SIG-M5 (cell line): Measurements from ENCODE around the gene ZNF341.

Source experiments
- DNase-seq: peaks from one replicate; lab custom pipeline; 2025; lab: John Stamatoyannopoulos, UW

The ZNF341 gene

DNA sequence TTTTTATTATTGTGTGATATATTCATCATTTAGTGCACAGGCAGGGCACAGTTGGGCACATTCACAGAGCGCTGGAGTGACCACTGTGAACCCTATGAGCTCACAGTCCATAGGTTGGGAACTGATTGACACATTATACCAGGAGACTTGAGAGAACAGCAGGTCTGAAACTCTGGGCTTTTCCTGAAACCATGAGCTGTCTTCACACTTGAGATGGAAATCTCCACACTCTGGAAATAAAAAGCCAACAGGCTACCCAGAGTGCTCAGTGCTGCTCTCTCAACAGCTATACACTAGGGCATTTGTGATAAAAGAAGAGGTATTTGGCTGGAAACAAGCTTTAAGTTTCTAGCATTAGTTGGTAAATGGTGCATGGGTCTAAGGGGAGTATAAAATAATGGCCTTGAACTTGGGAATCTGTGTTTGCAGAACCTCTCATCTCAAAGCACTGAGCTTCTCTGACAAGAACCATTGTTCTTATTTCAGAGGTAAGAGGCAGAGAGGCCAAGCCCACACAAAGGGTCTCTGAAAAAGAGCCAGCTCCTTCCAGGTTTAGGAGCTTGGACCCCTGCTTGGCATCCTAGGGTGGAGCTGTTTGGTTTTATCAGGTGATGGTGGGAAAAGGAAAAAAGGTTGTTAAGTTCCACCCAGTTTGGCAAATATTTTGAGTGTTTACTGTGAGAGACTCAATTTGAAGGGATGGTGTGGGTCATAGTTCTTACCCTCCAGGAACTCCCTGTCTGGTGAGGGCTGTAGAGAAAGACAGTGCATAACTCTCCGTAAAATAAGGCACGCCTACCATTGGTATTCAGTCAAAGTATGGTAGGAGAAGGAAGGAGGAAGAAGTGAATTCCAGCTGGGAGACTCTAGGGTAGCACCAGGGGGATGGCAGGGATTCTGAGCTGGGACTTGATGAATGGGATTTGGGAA is 93.8 kb downstream of the ZNF341 start:
- no peak for DNase-seq

DNA sequence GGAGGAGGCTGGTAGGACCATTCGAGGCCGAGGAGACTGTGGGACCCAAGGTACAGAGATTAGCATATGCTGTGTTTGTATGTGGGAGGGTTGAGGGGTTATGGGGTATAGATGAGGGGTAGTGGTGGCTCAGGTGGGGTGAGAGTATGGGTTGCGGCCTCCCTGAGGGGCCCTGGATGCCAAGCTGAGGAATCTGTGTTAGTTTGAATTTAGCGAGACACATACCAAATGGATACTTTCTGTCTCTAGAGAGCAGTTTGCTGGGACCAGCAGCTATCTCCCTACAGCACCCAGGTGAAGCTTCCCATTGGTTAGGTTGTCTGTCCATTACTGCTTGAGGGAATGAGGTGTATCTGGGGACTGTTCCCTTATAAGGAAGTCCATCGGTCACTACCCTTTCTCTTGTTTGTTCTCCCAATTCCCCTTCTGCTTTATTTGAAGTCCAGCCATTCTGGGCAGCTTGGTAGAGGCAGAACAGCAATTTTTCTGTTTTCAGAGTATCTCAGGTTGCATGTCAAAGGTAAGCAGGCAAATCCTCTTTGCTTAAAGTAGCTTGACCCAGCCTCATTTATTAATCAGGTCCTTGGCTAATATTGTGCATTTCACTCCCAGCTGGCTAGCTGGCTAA is 94.6 kb downstream of the ZNF341 start:
- DNase-seq: no peak

DNA sequence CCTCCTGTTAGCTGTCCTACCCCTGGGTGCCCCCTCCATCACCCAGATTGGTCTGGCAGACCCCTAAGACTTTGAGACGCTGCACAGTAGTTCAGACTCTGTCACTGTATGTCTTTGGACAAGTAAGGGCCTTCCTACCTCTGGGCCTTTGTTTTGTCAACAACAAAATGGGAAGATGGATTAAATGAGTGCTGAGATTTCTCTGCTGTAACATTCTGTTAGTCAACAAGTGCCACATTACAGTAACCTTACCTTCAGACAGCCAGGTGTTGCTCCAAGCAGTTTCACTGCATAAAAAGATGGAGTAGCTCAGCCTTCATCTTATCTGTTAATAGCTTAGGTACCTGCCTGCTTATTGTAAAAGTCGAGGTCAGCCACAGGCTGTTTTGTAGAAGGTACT is 95.3 kb downstream of the ZNF341 start:
- DNase-seq: no peak

DNA sequence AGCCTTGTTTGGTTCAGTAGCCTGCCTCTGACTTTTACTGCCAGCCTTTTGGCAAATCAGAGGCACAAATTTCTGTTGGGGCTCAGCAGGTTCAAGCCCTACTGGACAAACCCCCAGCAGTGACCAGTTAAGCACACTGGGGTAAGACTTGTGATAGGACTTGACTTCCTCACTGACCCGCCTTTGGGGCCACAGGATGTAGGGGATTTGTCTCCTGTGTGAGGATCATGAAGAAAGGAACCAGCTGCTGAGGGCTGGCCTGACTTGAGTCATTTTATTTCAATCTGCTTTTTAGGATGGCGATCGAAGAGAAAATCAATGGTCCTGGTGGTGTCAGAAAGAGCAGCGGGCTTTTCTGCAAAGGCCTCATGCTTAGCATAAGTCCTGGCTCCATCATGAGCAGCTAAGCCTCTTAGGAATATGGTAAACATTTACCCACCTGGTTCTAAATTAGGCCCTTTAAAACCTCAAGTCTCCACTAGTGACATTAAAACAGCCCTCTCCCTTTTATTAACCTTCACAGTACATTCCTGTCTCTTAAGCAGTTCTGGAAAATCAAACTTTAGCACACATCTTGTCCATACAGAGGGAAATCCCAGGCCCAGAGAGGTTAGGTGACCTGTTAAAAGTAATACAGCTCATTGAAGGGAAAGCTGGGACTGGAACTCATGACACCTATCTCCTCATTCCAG is 96.0 kb downstream of the ZNF341 start:
- no peak for DNase-seq

DNA sequence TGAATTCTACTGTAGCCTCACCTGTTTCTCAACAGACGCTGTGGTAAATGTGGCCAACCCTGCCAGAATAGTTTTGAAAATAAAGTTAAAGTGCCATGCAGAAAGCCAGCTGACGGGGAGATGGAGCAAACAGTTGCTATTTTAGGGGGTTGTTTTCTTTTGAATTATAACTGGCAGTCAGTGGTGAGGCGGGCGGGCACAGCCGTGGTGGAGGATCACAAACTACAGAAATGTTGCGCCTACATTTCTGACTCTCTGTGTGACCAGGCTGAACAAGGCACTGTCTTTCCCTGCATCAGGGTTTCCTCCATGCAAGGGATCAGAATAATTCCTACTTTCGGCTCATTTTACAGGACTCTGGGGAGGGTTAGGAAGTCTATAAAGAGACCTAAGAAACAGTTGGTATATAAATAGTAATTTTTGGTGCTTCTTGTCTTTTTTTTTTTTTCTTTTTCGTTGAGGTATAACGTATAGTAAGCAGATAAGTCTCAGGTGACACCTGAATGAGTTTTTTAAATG is 96.6 kb downstream of the ZNF341 start:
- DNase-seq: no peak

DNA sequence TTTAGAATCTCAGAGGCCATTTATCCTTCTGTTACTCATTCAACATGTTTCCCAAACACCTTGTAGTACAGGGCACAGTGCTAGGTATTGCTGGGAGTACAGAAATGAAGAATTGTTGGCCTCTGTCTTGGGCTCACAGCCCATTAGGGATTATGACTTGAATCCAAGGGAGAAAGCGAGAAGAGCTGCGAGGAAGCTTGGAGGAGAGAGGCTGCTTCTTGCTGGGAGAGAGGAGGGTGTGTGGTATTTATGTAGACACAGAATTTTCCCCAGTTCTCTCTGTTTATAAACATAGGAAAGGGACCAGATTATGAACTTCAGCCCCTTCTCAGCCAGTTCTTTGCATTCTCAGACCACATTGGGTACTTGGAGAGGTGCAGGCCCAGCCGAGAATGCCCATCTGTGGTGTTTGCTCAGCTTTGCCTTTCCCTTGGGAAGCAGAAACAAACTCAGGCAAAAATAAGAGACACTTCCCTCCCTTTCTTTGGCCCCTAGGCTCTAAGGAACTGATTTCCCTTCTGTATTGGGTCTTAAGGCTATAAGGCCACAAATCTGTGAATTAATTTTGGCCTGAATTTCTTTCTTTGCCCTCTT is 97.3 kb downstream of the ZNF341 start:
- no peak for DNase-seq

DNA sequence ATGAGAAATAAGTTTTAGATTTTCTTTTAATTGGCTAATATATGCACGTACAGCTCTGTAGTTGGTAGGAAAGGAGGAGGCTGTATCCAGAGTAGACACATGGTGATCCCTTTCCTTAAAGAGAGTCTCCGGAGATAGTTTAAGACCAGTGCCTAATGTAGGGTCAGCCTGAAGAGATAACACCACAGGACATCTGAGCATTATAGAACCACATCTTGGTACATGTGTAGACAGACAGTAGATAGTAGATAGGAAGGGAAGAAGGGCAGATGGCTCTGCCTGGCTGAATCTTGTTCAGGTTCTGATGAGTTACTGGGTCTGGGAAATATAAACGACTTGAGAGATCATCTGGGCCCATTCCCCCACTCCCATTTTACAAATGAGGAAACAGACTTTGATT is 97.8 kb downstream of the ZNF341 start:
- no peak for DNase-seq

DNA sequence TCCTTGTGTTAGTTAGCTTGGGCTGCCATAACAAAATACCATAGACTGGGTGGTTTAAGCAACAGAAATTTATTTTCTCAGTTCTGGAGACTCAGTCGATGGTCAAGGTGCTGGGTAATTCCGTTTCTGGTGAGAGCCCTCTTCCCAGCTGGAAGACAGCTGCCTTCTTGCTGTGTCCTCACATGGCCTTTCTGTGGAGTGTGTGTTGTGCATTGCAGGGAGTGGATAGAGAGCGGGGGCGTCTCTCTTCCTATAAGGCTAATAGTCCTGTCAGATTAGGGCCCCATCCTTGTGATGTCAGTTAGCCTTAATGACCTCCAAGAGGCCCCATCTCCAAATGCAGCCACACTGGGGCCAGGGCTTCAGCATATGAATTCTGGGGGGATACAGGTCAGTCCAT is 98.6 kb downstream of the ZNF341 start:
- no peak for DNase-seq

DNA sequence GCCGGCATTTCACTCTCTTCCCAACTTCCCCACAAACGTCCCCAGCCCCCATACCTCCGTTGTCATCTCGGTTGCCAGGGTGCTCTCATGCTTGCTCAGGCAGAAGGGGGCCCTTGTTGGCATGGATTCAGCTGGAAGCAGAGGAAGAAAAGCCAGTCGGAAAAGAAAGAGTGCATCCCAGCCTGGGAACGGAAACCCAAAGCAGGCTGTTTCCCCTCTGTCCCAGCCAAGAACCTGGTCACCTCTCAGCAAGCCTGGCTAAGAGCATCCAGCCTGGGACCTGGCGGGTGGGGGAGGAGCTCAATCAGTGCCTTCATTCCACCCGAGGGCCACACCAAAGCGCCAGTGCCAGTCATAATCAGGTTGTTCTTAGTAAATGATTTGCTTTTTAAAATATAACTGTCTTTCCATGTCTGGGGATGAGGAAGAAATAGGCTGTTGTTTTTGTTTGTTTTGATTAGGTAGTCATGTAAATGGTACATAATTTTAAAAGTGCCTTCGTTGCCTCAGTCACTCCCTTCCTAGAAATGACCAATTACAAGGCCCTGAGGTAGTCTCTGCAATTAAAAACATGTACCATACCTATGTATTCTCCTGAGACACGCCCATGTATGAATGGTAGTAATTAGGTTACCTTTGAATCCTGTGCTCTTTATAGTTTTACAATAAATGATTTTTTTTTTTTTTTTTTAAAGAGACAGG is 100.5 kb downstream of the ZNF341 start:
- DNase-seq: no peak

DNA sequence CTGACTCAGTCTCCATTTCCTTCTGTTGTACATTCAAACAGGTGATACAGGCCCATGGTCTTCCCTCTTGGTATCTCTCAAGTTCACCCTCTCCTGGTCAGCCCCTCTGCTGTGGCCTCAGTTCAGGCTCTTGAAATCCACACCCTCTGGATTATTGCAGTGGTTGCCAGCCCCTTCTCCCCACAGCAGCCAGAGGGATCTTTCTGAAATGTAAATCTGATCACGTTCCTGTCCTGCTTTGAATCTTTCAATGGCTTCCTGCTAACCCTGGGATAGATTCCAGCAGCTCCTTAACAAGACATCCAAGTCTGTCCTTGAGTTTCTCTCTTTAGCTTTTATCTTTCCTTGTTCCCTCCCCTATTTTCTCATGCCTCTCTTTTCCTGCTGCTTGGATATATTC is 101.5 kb downstream of the ZNF341 start:
- no peak for DNase-seq

DNA sequence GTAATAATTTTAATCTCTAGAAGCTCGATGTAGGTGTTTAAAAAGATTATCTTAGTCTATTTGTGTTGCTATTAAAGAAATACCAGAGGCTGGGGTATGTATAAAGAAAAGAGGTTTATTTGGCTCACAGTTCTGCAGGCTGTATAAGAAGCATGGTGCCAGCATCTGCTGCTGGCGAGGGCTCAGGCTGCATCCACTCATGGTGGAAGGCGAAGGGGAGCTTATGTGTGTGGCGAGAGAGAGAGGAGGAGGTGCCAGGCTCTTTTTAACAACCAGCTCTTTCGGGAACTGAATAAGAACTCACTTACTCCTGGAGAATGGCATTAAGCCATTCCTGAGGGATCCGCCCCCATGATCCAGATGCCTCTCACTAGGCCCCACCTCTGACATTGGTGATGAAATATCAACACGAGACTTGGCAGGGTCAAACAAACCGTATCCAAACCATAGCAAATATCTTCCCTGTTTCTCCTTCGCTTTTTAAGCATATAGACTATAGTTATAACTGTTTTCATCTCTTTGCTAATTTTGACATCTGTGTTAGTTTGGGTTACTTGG is 103.9 kb downstream of the ZNF341 start:
- no peak for DNase-seq

DNA sequence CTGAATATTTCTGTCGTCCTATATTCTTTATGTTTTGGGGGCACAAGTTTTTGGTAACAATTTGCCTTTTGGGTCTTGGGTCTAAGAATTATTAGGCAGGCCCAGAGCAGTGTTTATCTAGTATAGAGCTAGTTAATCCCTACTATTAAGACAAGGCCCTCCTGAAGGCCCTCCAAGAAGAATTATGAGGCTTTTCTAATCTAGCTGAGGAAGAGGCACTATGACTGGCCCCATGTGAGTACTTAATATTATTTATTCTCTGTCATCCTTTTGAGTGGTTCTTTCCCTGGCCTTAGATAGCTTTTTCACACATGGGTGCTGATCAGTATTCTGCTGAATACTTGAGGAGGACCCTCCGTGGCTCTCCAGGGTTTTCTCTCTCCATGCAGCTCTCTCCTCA is 104.5 kb downstream of the ZNF341 start:
- DNase-seq: no peak

DNA sequence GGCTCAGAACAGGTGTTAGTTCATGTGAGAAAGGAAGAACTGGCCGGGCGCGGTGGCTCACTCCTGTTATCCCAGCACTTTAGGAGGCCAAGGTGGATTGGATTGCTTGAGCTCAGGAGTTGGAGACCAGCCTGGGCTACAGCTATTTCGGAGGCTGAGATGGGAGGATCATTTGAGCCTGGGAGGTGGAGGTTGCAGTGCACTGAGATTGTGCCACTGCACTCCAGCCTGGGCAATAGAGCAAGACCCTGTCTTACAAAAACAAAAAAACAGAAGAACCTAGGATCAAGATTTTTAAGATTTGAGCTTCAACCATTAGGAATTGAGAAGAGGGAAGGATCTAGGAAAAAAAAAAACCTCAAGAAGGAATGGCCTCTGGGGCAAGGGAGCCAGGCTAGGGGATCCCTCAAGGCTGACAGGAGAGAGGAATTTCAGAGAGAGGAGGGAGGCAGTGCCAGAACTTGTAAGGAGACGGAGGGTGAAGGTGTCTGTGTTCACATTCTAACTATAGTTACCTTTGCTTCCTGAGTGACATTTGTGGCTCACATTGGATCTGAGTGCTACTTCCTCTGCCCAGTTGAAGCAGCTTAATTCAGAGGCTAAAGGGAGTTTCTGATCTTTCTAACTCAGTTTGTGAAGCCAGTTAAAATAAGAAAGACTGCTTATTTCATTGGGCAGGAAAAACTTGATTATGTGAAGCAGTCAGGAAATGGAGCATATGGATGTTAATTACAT is 105.5 kb downstream of the ZNF341 start:
- DNase-seq: no peak

DNA sequence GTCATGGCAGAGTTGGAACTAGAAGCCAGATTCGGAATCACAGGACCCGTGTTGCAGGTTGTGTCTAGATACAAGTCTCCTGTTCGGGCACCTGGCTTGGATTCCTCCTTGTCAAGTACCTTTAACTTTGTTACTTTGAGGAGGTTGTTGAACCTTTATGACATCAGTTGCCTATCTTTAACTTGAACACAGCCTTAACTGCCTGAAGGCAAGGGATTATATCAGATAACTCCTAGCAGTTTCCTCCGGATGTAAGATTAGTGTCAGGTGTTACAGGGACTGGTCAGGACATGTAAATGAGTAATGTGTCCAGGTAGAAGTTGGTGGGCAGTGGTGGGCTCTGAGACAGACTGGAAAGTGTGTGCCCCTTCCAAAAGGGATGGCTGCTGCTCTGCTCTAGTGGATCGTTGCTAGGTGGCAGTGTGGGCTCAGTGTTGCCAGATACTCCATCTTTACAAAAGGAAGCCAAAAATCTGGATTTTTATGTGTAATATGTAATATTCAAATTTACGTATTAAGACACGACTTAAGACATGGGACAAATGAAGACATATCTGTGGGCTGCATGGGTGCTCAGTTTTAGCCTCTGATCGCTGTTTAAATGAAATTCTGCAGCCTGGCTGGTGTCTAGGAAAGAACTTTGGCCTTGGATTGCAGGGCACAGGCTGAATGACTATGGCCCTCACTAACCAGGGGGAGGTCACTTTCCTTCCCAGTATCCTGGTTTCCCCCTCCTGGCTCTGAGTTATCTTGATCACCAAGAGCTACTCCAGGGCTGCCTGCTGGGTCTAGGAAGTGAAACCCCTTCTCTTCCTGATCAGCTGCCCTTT is 106.5 kb downstream of the ZNF341 start:
- no peak for DNase-seq

DNA sequence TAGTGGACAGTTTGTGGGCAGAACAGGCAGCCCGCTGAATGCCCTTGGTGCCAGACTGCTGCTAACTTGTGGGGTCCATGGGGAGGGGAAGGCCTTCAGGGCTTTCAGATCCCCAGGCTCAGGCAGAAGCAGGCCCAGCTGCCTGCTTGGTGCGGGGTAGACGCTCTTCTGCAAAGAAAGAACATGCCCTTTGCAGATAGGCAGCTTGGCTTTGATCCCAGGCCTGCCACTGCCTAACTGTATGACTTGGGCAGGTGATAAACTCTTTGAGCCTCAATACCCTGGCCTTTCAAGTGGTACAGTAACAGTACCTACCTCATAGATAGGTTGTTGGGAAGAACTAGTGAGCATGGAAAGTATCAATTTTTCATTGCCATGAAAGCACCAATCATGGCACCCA is 107.8 kb downstream of the ZNF341 start:
- DNase-seq: no peak

DNA sequence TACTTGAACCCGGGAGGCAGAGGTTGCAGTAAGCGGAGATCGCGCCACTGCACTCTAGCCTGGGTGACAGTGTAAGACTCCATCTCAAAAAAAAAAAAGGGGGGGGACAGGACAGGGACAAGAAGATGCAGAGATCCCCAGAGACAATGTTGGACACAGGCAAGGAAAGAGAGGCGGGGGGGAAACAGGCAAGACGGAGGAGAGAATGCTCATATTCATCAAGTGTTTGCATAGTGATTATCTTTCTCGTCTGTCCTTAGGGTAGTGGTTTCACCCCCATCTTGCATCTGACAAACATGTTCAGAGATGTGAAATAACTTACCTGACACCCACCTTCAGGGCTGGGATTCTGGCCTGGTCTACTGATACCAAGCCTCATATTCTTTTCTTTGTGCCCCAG is 108.4 kb downstream of the ZNF341 start:
- DNase-seq: no peak

DNA sequence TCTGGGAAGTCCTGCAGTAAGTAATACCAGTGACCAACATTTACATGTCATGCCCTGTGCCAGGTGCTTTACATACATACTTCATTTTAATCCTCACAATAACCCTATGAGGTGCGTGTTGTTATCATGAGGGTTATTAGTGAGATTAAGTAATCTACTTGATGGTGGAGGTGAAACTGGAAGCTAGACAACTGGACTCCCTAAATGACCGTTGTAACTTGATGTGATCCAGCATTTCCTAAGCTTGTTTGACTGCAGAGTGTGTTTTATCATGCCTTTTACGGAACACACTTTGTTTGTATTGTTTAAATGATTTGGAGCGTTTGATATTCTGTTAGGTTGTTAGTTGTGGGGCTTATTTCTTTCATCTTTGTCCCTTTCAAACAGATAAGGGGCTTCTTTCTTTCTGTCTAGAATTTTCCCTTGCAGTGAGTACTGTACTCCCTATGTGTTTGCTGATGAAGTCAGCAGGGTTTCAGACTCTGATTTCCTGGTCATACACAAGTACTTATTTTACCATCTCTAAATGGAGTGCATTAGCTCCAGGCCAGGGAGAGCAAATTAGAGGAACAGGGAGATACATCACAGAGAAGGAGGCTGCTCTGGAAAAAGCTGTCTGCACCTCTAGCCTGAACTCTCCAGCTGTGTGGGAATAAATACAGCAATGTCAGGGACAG is 109.1 kb downstream of the ZNF341 start:
- DNase-seq: no peak

DNA sequence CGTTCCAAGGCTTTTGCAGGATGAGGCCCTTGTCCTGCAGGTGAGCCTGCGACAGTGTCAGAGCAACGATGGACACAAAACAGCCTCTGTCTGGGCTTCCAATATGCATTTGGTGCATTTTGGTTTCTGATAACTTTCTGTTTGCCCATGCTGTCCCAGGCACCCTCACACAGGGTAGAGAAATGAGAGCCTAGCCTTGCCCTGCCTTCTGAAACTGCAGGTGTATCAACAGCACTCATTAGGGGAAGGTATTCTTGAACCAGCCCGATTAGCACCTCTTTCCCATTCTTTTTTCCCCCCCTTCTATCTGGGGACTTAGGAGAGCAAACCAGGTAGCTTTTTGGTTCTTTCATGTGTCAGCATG is 109.6 kb downstream of the ZNF341 start:
- no peak for DNase-seq
